Stomach (tissue), 9 donors: ENCODE data around the gene CLIC6. TPM values are rescaled to one million over a fixed set of nuclear protein-coding genes. Genes with fewer than 3 reads are reported as not detected.

ENCODE experiments used
- DNase-seq, 2 donors: peaks; one replicate each; pipeline versions ENCODE4 v3.0.0 to v3.0.0-alpha.2; 2013 to 2019
- H3K27ac ChIP-seq, 5 donors: fragments of 200-600 bp in 4 of 5; sonication (generic) in 4 of 5; one replicate each; pipeline ENCODE4 v1.5.1; 2013 to 2019; ENCODE audit warnings: mild to moderate bottlenecking in 1 of 5, moderate library complexity in 1 of 5
- H3K27me3 ChIP-seq, 3 donors: fragments of 200-600 bp; sonication (generic); one replicate each; pipeline ENCODE4 v1.5.1; 2017 to 2019; ENCODE audit warnings: mixed run types in 1 of 3
- H3K36me3 ChIP-seq, 4 donors: fragments of 200-600 bp; sonication (generic); 1 replicate in 3 of 4; 2 replicates in 1 of 4; pipeline ENCODE4 v1.5.1; 2016 to 2019
- H3K4me1 ChIP-seq, 4 donors: fragments of 200-600 bp; sonication (generic); one replicate each; pipeline ENCODE4 v1.5.1; 2016 to 2019
- H3K4me3 ChIP-seq, 4 donors: fragments of 200-600 bp; sonication (generic) in 3 of 4; one replicate each; pipeline ENCODE4 v1.5.1; 2016 to 2019; ENCODE audit warnings: mild to moderate bottlenecking in 1 of 4
- H3K9me3 ChIP-seq, 4 donors: fragments of 200-600 bp; sonication (generic); one replicate each; pipeline ENCODE4 v1.5.1; 2016 to 2019
- CTCF ChIP-seq, 7 experiments: fragments of 450-650 bp in 4 of 7; fragments of 200-600 bp in 3 of 7; sonication (generic) in 3 of 7; IDR thresholded peaks; one replicate each; pipeline ENCODE4 v1.5.1; 2016 to 2019; ENCODE audit warnings: antibody characterized with exemption in 7 of 7, control low read depth in 2 of 7, mild to moderate bottlenecking in 1 of 7
- EP300 ChIP-seq: sonication (generic); formaldehyde crosslinking; IDR thresholded peaks from one replicate; pipeline ENCODE4 v1.6.1; 2017; ENCODE audit warnings: antibody characterized with exemption
- POLR2A ChIP-seq, 4 donors: fragments of 450-650 bp; IDR thresholded peaks; one replicate each; pipeline ENCODE4 v1.6.1; 2016; ENCODE audit warnings: antibody characterized with exemption in 4 of 4, control low read depth in 2 of 4, mild to moderate bottlenecking in 1 of 4, moderate library complexity in 1 of 4
- POLR2AphosphoS5 ChIP-seq, 3 donors: sonication (generic); formaldehyde crosslinking; IDR thresholded peaks; one replicate each; pipeline ENCODE4 v1.6.1; 2016; ENCODE audit warnings: antibody characterized with exemption in 3 of 3
- WGBS, 5 donors: extraction: QIAGEN DNeasy Blood & Tissue Kit in 3 of 5; methylation state at CpG; one replicate each; pipeline versions ENCODE4 v1.1.5 to v1.1.7; 2013 to 2018; 5-methylcytosine and 5-hydroxymethylcytosine counted together
- intact Hi-C: fragments of 100-400 bp; cut with DNase I; formaldehyde crosslinking; loops from one replicate; pipeline ENCODE4 v1.15.1; 2023; ENCODE audit warnings: low total_unique reads
- polyA plus RNA-seq, 3 donors: library from polyadenylated mRNA; stranded (reverse); fragments of 200-250 nt; gene quantifications; one replicate each; pipeline ENCODE4 v1.2.3, GENCODE V29; 2013
- total RNA-seq, 5 donors: library from RNA; depleted of rRNA; stranded (reverse); fragments of >200 nt; gene quantifications; one replicate each; pipeline versions ENCODE4 v1.1.0 to v1.2.3, GENCODE V29; 2014 to 2016
- donor health status: healthy with polysubstance abuse.
- donor health status: Bipolar disorder and iron deficiency.
- donor health status: healthy.

Gene CLIC6
- total and polyA plus RNA-seq, 8 donors: 3.8 to 103 (median 64.8) TPM

DNA sequence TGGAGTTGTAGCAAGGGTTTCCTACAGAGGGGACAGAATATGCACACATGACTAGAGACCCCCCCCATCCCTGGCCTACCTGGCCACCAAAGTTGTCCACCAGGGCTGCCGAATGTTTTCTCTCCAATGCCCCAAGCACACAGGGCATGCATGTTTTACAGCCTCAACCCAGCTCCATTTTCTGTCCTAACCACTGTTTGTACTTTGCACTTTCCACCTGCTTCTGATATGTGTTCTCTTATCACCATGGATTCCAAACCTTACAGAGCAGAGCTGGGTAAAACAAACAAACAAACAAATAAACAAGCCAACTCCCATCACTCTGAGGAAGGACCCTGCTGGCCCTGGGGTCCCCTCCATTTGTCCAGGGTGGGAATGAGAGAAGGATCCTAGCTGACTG is 27.3 kb downstream of the CLIC6 start:
- H3K36me3 ChIP-seq: no peaks in the 10 kb centered on the region
- H3K4me1 ChIP-seq: peaks cover 20 to 32% (median 23%) of the 10 kb centered on the region in 4 donors
- intact Hi-C loops: no loop called here
- H3K4me3 ChIP-seq: no peak overlapping the region
- no peak for DNase-seq
- 74 to 90% (median 86%) methylated on average over 1 of the region's 1 CpG for WGBS, 5 donors
- no peaks in the 10 kb centered on the region for H3K9me3 ChIP-seq
- H3K27me3 ChIP-seq: peaks cover 0 to 11% (median 0%) of the 10 kb centered on the region in 3 donors
- H3K27ac ChIP-seq: no peak overlapping the region
- TF ChIP-seq CTCF (IDR thresholded peaks at IDR 0.05): no peak
- no peak for TF ChIP-seq EP300
- no peak for TF ChIP-seq POLR2AphosphoS5 (IDR thresholded peaks at IDR 0.05)
- TF ChIP-seq POLR2A (IDR thresholded peaks at IDR 0.05): no peak

GRCh38 chr21:34697826-34698225 is 29.0 kb downstream of the CLIC6 start:
- intact Hi-C loops: no loop called here
- 88 to 97% (median 96%) methylated on average over 3 of the region's 3 CpGs for WGBS, 5 donors
- H3K27ac ChIP-seq: no peak overlapping the region
- no peak for DNase-seq
- H3K27me3 ChIP-seq: peaks cover 0 to 9% (median 0%) of the 10 kb centered on the region in 3 donors
- TF ChIP-seq CTCF (IDR thresholded peaks at IDR 0.05) (no peak), EP300 (no peak), POLR2AphosphoS5 (IDR thresholded peaks at IDR 0.05) (no peak), POLR2A (IDR thresholded peaks at IDR 0.05) (no peak)
- H3K4me1 ChIP-seq: peaks cover 7 to 17% (median 11%) of the 10 kb centered on the region in 4 donors
- peaks cover 0 to 7% (median 2%) of the 10 kb centered on the region in 4 donors for H3K36me3 ChIP-seq
- H3K9me3 ChIP-seq: no peaks in the 10 kb centered on the region
- no peak overlapping the region for H3K4me3 ChIP-seq

- Histone ChIP-seq H3K27me3 (peaks cover 0 to 6% (median 0%) of the 10 kb centered on the region in 3 donors), H3K27ac (no peak overlapping the region), H3K4me3 (no peak overlapping the region), H3K36me3 (peaks cover 0 to 7% (median 2%) of the 10 kb centered on the region in 4 donors), H3K9me3 (no peaks in the 10 kb centered on the region), H3K4me1 (peaks cover 2 to 12% (median 7%) of the 10 kb centered on the region in 4 donors)
- 74 to 82% (median 76%) methylated on average over 7 of the region's 7 CpGs for WGBS, 5 donors
- DNase-seq: no peak
- no peak for TF ChIP-seq POLR2A (IDR thresholded peaks at IDR 0.05)
- TF ChIP-seq EP300: no peak
- no peak for TF ChIP-seq POLR2AphosphoS5 (IDR thresholded peaks at IDR 0.05)
- no peak for TF ChIP-seq CTCF (IDR thresholded peaks at IDR 0.05)
- intact Hi-C loops: no loop called here
Measured at GRCh38 chr21:34698270-34699015, 29.6 kb downstream of the CLIC6 start.

GRCh38 chr21:34700605-34701004 is 31.8 kb downstream of the CLIC6 start:
- intact Hi-C loops: no loop called here
- 78 to 88% (median 85%) methylated on average over 10 of the region's 10 CpGs for WGBS, 5 donors
- no peak overlapping the region for H3K4me3 ChIP-seq
- peaks cover 0 to 11% (median 0%) of the 10 kb centered on the region in 3 donors for H3K27me3 ChIP-seq
- TF ChIP-seq CTCF (IDR thresholded peaks at IDR 0.05): no peak
- no peak for TF ChIP-seq EP300
- no peak for TF ChIP-seq POLR2AphosphoS5 (IDR thresholded peaks at IDR 0.05)
- TF ChIP-seq POLR2A (IDR thresholded peaks at IDR 0.05): no peak
- H3K9me3 ChIP-seq: no peaks in the 10 kb centered on the region
- peaks cover 0 to 7% (median 2%) of the 10 kb centered on the region in 4 donors for H3K36me3 ChIP-seq
- DNase-seq: no peak
- peaks cover 0 to 12% (median 4%) of the 10 kb centered on the region in 4 donors for H3K4me1 ChIP-seq
- no peak overlapping the region for H3K27ac ChIP-seq
